ENCODE data around the gene CREB3L2.
"Not testable (repeated sequence)": the region's sequence is repeated elsewhere in the genome, so short reads cannot be mapped to it uniquely, and the experiment has no call there.

Gene CREB3L2, protein sequence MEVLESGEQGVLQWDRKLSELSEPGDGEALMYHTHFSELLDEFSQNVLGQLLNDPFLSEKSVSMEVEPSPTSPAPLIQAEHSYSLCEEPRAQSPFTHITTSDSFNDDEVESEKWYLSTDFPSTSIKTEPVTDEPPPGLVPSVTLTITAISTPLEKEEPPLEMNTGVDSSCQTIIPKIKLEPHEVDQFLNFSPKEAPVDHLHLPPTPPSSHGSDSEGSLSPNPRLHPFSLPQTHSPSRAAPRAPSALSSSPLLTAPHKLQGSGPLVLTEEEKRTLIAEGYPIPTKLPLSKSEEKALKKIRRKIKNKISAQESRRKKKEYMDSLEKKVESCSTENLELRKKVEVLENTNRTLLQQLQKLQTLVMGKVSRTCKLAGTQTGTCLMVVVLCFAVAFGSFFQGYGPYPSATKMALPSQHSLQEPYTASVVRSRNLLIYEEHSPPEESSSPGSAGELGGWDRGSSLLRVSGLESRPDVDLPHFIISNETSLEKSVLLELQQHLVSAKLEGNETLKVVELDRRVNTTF

DNA sequence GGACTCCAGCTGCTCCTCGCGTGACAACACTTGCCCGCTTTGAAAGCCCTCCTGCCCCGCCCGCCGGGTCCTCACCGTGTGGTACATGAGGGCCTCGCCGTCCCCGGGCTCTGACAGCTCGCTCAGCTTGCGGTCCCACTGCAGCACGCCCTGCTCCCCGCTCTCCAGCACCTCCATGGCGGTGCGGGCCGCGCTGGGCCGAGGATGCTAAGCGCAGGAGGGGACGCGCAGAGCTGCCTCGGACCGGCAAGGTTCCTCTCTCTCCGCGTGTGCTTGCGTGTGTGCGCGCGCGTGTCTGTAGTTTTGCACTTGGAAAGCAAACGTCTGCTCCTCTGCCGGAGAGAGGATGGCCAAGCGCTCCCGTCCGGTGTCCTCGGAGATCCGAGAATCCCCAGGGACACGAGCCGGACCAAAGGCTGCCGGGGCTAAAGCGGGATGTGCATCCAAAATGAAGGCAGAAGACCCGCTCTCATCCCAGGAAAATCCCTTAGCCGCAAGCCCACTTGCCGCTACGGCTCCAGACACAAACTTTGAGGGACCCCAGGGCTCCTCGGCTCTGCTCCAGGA lies at the start of gene CREB3L2:
CREB3L2 (minus strand) TSS at position 558 of the 567 bp plus-strand sequence; CDS start at position 177, 381 bp downstream.
- DNase-seq: peak; percentile 43 to 53

DNA sequence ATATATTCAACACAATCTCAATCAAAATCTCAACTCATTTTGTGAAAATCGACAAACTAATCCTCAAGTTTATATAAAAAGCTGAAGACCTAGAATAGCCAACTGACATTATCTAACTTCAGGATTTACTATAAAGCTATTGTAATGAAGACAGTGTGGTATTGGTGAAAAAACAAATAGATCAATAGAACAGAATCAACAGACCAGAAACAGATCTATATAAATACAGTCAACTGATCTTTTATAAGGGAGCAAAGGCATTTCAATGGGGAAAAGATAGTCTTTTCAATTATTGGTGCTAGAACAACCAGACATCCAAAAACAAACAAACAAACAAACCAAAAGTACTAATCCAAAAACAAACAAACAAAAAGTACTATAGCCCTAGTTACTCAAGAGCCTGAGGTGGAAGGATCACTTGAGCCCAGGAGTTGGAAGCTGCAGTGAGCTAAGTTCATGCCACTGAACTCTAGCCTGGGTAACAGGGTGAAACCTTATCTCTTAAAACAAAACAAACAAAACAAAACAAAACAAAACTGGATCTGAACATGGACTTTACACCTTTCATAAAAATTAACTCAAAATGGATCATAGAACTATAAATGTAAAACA lies 47.7 kb upstream of the CREB3L2 start:
- DNase-seq: no peak

DNA sequence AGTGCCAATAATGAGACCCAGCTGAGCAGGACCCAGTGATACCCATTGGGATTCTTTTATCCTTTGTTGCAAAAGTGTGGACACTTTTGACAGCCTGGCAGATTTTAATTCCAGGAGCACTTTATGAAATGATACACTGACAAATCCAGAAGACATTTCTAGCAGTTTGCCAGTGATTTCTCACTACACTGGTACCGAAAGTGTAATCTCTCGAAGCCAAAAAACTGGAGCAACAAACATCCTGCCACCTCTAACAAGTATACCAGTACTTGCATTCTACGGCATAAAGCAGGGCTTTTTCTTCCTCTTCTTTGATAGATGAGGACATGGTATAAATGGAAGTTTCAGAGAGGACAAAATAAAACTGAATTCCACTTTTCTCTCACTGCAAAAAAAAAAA lies 46.0 kb upstream of the CREB3L2 start:
- no peak for DNase-seq

DNA sequence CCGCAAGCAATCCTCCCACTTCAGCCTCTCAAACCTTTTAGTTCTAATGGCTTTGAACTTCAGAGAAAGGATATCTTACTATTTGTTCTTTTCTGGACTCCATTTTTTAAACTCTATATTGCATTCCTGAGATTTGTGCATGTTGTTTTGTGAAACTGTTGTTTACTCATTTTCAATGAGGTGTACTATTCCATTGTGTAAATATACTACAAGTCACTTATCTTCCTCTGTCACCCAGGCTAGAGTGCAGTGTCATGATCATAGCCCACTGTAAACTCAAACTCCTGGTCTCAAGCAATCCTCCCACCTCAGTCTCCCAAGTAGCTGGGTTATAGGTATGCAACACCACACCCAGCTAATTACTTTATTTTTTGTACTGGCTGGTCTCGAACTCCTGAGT lies 43.0 kb upstream of the CREB3L2 start:
- DNase-seq: no peak

DNA sequence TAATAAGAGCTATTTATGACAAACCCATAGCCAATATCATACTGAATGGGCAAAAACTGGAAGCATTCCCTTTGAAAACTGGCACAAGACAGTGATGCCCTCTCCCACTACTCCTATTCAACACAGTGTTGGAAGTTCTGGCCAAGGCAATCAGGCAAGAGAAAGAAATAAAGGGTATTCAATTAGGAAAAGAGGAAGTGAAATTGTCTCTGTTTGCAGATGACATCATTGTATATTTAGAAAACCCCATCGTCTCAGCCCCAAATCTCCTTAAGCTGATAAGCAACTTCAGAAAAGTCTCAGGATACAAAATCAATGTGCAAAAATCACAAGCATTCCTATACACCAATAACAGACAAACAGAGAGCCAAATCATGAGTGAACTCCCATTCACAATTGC lies 38.2 kb upstream of the CREB3L2 start:
- DNase-seq: not testable (repeated sequence)

DNA sequence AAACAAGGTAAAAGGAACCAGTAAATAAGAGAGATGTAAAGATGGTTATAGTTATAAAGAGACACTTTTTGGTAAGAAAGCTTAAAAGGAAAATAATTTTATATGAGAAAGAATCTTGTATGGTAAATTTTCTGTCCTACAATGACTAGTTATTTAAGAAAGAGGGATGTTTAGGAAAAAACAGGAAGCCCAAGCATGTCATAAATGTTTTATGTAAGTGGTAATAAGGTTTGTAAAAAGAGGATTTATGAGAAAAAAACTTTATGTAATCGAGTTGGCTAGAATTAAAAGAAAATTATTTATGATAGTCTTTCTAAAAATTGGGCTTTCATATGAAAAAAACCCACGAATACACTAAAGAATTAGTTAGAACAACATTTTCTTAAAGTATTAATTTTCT lies 34.2 kb upstream of the CREB3L2 start:
- DNase-seq: no peak

DNA sequence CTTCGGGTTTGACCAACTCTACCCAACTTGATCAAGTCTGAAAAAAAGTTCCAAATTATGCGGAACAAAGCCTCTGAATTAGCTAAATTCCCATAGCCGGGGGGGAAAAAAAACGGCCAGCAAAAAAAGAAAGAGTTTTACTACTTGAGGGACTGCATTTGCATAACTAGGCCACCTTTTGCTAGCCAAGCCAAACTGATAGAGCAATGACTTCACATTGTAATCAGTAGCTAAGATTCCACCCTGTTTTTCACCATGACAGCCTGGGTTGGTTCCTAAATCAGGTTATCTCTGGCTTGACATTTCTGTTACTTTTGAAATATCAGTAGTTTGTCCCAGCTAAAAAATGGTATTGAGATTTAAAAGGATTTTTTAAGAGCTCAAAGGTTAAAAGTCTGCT lies 31.4 kb upstream of the CREB3L2 start:
- DNase-seq: no peak

DNA sequence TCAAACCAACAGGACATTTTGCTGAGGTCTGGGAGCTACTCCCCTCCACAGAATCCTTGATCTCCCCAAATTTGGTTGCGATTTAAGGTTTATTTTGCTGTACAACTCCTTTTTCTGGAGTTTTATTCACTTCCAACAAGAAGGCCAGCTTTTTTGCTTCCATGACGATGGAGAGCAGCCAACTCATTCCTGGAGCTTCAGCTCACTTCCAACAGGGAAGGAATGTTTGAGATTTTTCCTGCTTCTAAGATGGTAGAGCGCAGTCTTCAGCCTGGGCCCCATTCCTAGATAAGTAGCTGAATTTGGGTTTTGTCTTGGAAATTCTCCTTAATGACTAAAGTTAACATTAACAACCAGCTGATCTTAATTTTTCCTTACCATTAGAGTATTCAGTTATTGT lies 30.9 kb upstream of the CREB3L2 start:
- no peak for DNase-seq

DNA sequence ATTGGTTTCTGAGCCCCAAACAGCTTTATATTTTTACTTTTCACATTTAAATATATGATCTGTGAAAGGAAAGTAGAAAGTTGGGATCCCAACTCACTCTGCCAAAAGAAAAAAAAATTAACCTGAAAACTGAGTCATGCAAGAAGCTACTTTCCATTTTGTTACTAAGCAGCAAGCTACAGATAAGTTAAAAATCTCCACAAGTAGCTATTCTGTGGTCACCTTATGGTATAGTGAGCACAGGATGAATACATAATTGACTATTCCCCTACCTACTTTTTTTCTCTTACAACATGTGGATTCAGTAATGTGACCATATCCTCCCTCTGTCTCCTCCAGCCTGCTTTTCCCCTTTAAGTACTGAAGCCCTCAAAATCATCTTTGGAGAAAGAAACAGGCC lies 30.3 kb upstream of the CREB3L2 start:
- no peak for DNase-seq

DNA sequence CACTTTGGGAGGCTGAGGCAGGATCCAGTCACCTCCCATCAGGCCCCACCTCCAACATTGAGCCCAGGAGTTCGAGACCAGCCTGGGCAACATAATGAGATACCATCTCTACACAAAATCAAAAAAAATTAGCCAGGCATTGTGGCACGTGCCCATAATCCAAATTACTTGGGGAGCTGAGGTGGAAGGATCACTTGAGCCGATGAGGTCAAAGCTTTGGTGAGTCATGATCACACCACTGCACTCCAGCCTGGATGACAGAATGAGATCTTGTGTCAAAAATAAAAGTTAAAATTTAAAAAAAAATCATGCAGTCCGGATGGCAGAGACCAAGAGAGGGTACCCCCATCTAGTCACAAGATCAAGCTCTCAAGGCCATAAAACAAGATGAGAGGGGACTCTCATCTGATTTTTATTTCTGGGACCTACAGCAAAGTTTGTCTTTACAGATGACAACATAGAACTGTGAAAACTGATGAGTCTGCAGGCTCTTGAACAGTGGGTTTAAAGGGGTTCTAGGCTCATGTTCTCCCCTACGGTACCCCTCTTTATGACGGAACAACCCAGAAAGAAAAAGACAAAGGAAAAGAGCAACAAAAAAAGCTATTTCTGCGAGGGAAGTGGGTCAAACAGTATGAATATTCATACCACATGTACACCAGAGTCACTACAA lies 28.9 kb upstream of the CREB3L2 start:
- DNase-seq: no peak

DNA sequence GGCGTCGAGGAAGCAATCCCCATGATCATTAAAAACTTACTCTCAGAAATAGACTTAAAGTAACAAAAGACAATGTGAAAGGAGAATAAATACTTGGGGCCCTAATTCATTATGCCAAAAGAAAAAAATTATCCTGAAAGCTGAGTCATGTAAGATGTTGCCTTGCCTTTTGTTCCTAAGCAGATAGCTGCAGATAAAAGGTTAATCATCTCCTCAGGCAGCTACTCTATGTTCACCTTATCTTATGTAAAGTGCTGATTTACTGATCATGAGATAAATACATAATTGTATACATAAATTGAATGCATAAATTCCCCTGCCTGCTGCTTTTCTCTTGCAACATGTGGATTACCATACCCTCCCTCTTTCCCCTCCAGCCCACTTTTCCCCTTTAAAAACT lies 28.1 kb upstream of the CREB3L2 start:
- no peak for DNase-seq

DNA sequence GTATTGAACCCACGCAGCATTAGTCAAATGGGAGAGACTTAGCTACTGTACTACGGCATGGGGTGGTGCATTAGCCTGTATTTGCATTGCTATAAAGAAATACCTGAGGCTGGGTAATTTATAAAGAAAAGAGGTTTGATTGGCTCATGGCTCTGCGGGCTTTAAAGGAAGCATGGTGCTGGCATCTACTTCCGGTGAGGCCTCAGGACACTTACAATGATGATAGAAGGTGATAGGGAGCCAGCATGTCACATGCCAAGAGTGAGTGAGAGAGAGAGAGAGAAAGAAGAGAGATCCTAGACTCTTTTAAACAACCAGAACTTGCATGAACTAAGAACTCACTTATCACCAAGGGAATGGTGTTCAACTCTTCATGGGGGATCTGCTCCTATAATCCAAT lies 27.2 kb upstream of the CREB3L2 start:
- no peak for DNase-seq

DNA sequence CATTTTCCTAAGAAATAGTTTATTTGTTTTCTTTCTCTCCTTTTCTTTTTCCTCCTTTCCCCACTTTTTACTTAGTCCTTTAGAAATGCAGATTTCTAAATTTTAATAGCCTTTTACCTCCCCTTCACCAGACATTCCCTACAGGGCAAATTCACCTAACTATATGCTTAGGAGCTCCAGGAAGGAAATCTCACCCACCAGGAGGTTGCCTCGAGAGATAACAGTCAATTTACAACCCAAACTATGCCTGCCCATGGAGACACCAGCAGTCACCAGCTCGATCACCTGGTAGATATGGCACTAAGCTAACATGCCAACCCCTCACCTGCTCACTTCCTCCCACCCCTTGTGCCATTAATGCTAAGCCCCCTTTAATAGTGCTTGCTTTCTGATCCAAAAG lies 25.2 kb upstream of the CREB3L2 start:
- DNase-seq: no peak

DNA sequence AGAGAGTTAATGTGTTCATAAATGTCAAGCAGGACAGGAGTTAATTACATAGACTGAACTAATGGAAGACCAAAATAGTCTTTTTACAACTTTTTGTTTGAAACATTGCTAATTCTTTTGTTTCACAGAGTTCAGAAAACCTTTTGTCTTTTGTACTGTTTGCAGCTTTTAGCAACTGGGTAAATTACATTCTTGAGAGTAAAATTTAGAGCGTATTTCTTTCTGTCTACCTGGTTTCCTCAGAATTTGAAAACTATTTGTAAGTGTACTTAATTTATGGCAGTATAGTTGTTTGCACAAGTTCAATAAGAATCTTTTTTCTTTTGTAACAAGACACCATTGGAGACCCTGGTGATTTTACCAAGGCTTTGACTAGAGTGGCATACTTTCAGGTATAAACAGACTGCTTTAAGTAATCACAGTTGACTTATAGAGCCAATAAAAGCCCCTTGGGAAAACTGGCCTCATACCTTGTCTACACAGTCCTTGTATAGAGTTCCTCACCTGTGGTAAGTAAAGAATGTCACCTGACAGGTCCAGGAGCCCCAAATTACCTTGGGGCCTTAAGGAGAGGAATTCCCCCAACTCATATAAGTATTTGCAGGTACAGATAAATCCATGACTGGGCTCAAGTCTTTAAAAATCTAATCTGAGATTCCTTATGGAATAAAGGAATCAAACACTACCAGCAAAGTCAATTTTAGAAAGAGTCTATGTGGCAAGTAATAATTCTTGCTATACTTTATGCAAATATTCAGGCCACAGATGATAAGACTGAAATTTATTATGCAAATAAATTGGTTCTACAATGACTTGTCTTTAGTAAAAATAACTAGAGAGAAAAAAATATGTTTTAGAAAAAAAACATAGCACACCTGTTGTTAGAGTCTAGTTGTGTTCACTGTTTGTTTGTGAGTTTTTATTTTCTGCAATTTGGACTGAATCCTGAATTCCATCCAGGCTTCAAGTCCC lies 23.6 kb upstream of the CREB3L2 start:
- DNase-seq: no peak

DNA sequence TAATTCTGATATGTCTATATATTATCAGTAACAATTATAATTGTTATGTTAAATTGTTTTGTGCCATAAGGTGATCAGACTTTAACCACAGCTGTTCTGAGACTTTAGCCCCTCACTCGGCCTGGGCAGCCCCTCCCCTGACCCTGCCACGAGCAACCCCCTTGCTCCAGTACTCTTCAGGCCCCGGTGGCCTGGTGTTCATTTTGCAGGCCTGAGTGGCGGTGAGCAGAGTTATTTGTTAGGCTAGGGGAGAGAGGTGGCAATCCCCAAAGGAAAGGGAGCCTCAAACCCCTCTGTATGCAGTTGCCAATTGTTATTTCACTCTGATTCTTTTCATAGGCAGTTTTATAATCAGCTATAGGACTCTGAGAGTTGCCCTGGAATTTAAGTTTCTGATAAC lies 22.9 kb upstream of the CREB3L2 start:
- DNase-seq: no peak

DNA sequence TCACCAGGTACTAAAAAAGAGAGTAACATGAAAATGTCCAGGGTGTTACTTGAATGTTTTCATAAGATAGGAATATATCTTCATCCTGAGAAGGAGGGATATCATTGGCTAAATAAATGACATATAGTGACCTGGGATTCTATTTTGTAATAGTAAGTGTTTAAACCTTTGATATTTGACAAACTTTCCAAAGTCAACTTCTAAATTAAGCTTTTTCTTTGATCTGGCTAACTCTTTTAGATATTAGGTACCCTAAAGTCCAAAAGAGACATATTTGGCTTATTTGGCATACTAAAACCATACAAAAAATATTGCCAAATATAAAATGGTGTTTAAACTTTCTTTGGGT lies 22.4 kb upstream of the CREB3L2 start:
- no peak for DNase-seq

DNA sequence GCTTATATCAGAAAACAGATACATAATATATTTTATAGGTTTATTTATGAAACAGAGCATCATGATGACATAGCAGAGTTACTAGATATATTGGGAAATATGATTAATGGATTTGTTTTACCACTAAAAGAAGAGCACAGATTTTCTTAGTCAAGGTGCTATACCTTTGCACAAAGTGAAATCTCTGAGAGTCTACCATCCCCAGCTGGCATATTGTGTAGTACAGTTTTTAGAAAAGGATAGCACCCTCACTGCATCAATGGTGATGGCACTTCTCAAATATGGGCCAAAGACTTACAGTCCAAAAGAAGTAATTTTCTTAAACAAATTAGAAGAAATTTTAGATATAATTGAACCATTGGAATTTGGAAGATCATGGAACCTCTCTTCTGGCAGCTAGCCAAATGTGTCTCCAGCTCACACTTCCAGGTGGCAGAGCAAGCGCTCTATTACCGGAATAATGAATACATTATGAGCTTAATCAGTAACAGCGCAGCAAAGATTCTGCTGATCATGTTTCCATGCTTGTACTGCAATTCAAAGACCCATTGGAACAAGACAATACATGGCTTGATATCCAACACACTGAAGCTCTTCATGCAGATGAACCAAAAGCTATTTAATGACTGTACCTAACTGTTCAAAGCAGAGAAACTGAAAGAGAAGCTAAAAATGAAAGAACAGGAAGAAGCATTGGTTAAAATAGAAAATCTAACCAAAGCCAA lies 21.9 kb upstream of the CREB3L2 start:
- no peak for DNase-seq

DNA sequence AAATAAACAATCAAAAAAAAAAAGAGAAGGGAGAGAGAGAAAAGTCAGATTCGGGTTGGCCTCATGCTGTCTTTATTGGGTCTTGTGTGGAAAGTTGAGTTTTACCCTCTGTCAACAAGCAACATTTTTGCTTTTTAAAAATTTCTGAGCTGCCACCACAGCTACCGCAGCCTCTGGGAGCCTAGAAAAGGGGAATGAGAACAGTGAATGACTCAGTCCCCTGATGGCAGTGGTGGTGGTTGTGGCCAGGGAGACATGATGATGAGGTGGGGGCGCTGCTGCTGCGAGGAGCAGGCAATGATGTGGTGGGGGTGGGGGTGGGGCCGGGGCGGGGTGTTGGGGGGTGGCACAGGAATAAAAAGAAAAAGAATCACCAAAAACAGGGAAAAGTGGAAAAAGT lies 20.0 kb upstream of the CREB3L2 start:
- no peak for DNase-seq

DNA sequence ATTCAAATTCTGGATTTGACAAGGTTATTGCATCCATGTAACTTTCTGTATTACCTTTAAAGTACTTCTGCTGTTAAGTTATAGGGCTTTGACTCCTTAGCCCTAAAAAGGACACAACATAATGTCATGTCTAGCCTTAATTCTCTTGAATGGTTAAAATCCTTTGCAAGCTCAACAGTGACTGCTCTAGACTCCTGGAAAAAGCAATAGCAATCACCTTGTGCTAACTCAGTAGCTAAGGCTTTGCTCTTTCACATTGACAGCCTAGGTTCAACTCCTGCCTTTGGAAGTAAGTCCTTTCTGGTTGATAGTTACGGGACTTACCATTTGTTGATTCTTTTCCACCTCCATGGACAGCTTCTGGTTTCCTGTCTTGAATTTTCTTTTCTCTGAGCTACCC lies 16.1 kb upstream of the CREB3L2 start:
- DNase-seq: no peak

DNA sequence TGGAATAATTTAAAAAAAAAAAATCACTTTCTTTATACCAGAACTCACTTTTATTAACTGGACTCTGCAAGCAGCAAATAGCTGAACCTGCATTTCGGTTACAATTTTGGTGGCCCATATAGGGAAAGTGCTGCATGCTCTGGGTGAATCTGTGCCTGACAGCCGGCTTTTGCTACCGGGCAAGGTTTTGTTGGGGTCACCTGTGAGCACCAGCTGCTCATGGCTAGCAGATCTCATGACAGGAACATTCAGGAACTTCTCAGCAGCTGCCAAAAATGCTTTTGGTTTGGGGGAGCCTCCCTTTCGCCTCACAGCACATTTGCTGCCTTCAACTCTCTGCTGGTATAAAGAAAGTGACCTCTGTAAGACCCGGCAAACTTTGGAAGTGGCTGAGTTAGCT lies 13.2 kb upstream of the CREB3L2 start:
- no peak for DNase-seq

DNA sequence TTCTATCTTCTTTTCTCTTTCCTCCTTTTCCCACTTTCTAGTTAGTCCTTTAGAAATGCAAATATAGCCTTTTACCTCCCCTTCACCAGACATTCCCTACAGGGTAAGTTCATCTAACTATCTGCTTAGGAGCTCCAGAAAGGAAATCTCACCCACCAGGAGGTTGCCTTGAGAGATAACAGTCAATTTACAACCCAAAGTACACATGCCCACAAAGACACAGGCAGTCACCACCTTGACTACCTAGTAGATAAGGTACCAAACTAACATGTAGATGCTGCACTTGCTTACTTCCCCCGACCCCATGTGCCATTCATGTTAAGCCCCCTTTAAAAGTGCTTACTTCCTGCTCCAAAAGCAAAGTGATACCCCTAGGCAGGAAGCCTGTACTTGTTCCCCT lies 12.8 kb upstream of the CREB3L2 start:
- DNase-seq: no peak

DNA sequence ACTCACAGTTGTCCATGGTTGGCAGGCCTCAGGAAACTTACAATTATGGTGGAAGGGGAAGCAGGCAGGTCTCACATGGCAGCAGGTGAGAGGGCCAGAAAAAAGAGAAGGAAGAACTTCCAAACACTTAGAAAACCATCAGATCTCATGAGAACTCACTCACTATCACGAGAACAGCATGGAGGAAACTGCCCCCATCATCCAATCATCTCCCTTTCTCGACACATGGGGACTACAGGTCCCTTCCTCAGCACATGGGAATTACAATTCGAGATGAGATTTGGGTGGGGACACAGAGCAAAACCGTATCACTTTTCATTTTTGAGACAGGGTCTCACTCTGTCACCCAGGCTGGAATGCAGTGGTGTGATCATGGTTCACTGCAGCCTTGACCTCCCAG lies 12.3 kb upstream of the CREB3L2 start:
- not testable (repeated sequence) for DNase-seq

All from stimulated activated CD4-positive, alpha-beta T cell treated with anti-CD3 and anti-CD28 coated beads, Interleukin-4, amount 100 ng/mL, for 4 hours (primary cell).